Left hindlimb (tissue), 1 donor: ENCODE results near the gene IRF2BP2.

ENCODE experiments used
- DNase-seq: peaks from one replicate; pipeline ENCODE4 v3.0.0-alpha.2; 2018

Gene IRF2BP2

GRCh38 chr1:234612352-234613127, 2.6 kb upstream of the IRF2BP2 start:
- DNase-seq: peak; percentile 93

DNA sequence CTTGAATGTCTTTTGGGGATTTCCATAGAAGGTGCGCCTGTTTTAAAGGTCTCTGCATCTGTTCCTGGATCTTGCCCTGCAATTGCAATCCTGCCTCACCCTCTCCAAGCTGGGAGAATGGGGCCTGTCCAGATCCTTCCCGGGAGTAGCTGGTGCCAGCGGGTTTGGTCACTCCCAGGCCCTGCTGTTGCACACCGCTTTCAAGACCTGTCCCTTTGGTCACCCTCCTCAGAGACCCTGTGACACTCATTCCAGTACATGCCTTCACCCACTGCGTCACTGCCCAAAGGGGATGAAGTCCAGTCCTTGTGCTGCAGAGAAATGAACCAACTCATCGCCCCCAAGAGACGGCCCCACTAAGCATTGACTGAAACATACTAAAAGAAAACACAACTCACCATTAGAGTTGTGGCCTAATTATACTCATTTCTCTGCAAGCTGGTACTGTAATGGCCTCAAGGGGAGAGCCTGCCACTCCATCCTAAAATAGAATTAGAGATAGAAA, 1.9 kb upstream of the IRF2BP2 start:
- peak; percentile 72 for DNase-seq

GRCh38 chr1:234611225-234611846, 1.4 kb upstream of the IRF2BP2 start:
- DNase-seq: no peak

DNA sequence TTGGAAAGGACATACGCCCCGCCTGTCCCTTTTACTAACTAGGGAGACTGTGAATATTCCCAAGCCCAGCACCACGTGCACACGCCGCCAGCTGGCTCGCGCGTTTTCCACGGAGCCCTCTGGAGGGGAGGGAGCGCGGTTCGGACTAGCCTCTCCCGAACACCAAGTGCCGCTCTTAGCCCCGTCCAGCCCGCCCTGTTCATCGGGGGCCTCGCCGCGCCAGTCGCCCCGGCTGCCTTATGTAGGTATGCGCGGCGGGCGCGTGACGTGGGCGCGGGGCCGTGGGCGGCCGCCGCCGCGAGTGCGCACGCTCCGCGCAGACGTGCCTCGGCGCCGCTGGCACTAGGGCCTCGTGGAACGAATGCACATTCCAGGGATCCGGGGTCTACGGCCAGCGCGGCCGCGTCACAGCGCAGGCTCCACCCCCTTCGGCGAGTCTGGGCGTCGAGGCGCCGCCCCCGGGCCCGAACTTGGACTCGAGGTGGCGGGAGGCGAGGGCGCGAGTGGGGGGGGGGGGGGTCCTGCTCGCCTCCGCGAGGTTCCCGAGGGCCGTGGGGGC, 767 bp upstream of the IRF2BP2 start:
- peak; percentile 97 for DNase-seq

DNA sequence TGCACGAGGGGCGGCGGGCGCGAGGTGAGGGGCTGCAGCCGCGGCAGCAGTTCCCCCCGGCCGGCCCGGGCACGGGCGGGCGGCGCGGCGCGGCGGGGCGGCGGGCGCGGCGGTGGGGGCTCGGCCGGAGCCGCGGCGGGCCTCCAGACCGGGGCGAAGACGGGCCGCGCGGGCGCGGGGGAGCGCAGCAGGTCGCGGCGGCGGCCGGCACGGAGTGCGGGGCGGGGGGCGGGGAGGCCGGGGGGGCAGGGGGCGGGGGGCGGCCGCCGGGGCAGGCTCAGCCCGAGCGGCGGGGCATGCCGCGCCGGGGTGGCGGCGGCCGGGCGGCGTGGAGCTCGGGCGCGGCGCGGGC, 311 bp downstream of the IRF2BP2 start:
- no peak for DNase-seq

DNA sequence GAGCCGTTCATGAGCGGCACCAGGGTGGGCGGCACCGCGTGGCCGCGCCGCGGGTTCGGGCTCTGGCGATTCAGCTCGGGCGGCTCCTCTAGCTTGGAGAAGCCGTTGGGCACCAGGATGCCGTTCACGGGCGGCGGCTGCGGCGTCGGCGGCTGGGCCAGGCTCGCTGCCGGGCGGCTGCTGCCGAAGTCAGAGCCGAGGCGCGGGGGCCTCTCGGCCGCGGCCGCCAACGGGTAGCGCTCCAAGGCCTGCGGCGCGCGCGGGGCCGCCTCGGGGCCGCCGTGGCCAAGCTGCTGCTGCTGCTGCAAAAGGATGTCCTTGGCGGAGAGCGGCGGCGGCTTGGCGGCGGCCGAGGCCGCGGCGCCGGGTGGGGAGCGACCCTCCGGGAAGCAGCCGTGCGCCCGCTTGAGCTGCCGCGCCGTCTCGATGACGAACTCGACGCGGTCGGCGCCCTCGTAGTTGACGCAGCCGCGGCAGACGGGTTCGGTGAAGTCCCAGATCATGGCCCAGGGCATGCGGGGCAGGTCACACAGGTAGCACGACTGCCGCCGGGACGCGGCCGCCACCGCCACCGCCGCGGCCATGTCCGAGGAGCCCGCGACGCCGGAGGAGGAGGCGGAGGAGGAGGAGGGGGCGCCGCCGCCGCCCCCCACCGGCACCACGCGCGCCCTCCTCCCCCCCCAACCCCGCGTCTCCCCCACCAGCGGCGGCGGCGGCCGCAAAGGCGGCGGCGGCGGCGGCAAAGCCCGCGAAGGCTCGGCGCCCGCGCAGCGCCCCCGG, 877 bp downstream of the IRF2BP2 start:
- DNase-seq: peak; percentile 56

GRCh38 chr1:234608025-234608910, 1.7 kb downstream of the IRF2BP2 start:
- peak; percentile 81 for DNase-seq

DNA sequence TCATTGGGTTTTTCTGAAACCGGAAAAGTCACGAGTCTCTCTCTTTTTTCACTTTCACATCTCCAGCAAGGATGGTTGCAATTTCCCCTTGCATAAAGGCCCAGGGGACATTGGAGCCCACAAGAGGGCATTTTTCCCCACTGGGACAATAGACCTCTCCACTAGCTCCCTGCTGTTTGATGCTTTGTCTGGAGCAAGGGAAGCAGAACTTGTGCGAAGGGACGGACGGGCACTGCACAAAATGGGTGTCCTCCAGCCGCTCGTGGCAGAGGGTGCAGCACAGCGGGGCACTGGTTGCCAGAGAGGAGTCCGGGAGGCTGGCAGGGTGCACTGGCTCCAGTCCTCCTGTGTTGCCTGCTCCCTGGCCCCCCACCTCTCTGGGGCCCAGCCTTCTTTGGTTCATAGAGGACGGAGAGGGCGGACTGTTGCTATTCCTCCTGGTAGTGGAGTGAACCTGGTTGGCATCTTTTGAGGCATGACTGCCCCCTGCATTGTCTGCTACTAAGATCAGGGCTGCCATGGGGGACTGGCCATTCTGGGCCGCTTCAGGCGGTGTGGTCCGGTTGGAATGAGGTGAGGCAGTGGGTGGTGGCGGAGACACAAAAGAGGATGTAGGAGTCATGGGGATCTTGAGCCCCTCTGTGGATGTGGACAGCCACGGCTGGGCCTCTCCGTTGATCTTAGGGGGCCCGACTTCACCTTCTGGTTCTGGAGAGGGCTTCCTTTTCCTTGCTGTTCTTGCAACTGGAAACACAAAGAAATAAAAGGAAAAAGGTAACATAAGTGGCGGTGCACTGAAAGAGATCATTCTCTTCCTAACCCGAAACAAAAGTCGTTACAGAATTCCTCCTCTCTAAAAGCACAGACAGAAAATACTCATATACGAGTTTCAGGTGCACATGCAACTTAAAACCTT, 2.6 kb downstream of the IRF2BP2 start:
- DNase-seq: no peak

GRCh38 chr1:234606784-234607108, 3.2 kb downstream of the IRF2BP2 start:
- DNase-seq: no peak

DNA sequence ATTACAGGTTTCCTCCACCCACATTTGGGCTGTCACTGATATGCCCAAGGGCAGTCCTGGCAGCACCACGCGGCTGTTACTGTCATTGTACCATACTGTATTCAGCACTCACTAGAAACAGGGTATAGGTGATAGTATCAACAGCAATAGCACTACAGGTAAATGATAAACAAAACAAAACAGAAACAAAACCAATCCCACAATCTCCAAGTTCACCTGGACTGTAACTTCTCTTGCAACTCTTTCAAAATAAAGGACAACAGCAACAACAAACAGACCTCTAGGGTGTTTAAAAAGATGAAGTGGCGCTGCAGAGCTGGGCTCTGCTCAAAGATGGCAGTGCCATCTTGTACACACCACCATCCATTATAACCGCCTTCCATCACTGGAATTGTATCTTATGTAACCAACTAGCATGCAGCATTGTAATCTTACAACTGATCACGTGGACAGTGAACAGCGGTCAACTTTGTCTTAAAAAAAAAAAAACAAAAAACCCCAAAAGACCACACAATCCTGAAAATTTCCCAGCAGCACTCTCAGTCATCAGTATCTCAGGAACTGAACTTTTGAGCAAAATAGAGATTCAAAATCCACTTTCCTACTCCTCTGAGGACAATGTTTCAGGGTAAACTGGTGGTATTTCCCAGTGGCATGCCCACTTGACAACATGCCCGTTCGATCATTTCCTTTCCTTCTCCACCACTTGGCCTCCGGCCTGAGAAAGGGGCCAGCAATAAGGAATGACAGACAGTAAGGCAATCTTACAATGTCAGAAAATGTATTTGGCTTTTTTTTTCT, 3.8 kb downstream of the IRF2BP2 start:
- no peak for DNase-seq

DNA sequence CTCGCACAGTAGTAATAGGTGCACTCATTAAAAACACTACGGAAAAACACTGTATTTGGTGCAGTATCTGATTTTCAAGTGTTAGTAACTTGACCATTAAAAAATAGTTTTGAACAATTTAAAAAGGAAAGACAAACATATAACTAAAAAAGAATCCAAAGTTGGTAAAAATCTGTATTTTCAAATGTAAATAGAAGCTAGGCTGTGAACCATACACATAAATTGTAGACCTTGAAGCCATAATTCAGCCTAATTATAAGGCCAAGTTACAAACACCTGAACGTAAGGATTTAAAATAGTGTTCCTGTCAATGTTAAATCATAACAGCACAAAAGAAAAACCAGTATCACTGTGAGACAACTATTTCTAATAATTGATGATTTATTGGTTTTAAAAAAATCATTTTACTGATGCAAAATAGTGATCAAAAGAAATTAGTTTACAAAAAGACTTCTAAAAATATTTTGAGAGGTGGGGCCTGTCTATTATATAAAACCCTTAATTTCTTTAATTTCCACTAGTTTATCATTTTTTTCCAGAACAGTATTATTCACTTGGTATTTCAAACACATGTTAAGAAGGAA, 4.5 kb downstream of the IRF2BP2 start:
- no peak for DNase-seq

DNA sequence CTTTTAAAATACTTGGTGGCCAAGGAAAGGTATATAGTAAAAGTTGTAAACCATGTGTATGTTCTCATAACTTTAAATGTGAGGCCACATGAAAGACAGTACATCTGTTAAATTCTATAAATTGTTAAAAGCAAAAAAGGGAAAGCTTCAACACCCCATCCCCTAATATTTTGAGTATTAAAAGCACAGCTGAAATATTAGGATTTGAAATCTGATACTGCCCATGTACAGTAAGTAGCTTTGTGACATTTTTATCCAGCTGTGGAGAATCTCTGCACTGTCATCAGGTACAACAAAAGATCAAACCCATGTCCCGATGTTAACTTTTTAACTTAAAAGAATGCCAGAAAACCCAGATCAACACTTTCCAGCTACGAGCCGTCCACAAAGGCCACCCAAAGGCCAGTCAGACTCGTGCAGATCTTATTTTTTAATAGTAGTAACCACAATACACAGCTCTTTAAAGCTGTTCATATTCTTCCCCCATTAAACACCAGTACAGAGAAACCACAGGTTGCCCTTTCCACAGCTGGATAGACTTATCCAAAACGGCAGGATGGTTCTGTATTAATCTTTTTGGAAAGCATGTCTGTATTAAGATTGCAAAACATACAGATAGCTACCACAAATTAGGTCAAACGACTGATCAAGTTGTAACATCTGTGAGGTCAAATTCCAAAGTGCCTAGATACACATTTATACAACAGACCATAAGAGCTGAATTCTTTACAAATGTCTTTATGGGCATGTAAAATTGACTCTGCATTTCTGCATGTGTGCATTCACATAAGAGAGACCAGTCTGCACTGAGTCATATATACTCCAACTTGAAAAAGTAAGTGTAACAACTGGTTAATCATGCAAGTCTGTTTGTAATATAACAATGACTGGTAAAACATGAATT, 5.2 kb downstream of the IRF2BP2 start:
- no peak for DNase-seq

- no peak for DNase-seq
Observed at GRCh38 chr1:234603221-234604204, 6.5 kb downstream of the IRF2BP2 start.

GRCh38 chr1:234602334-234603220, 7.4 kb downstream of the IRF2BP2 start:
- DNase-seq: no peak

- no peak for DNase-seq
Observed at GRCh38 chr1:234601301-234602017, 8.5 kb downstream of the IRF2BP2 start.
